Fibroblast of lung (primary cell): Measurements from ENCODE around the gene SLC25A36. TPM values are rescaled to one million over a fixed set of nuclear protein-coding genes. Genes with fewer than 3 reads are reported as not detected.
A peak's percentile ranks its signal among the peaks of the same experiment; 100 is the strongest.

Experiments used
- DNase-seq, 2 donors: peaks; one replicate each; pipeline versions ENCODE4 v3.0.0 to v3.0.0-alpha.2; 2010; ENCODE audit warnings: low read depth in 2 of 2
- H2AFZ ChIP-seq: 2 replicates; pipeline ENCODE4 v1.5.1; 2012; ENCODE audit warnings: low read length, control low read depth, inconsistent platforms
- H3K27ac ChIP-seq: 2 replicates; pipeline ENCODE4 v1.5.1; 2011; ENCODE audit warnings: low read length, control low read depth; ENCODE audit not compliant: insufficient read depth
- H3K27me3 ChIP-seq: 2 replicates; pipeline ENCODE4 v1.5.1; 2011; ENCODE audit warnings: mild to moderate bottlenecking, low read length; ENCODE audit not compliant: control insufficient read depth, insufficient read depth
- H3K36me3 ChIP-seq: 2 replicates; pipeline ENCODE4 v1.5.1; 2011; ENCODE audit warnings: low read length; ENCODE audit not compliant: control insufficient read depth, insufficient read depth
- H3K4me1 ChIP-seq: 2 replicates; pipeline ENCODE4 v1.5.1; 2011; ENCODE audit warnings: low read length; ENCODE audit not compliant: control insufficient read depth, insufficient read depth; ENCODE audit errors: extremely low read depth
- H3K4me2 ChIP-seq: 2 replicates; pipeline ENCODE4 v1.5.1; 2011; ENCODE audit warnings: low read length, control low read depth; ENCODE audit not compliant: insufficient read depth; ENCODE audit errors: extremely low read depth
- H3K4me3 ChIP-seq, 4 experiments: fragments of 200-600 bp in 1 of 4; sonication (generic) in 1 of 4; replicated peaks in 1 of 4; 2 replicates each; pipeline ENCODE4 v1.5.1; 2011 to 2016; ENCODE audit warnings: low read length in 4 of 4, low read depth in 3 of 4, mild to moderate bottlenecking in 3 of 4, control low read depth in 2 of 4, inconsistent platforms in 1 of 4, mixed read lengths in 1 of 4; ENCODE audit not compliant: insufficient read depth in 1 of 4; ENCODE audit errors: control extremely low read depth in 1 of 4
- H3K79me2 ChIP-seq: 2 replicates; pipeline ENCODE4 v1.5.1; 2012; ENCODE audit warnings: mild to moderate bottlenecking, low read length, inconsistent platforms; ENCODE audit not compliant: control insufficient read depth, insufficient read depth
- H3K9ac ChIP-seq: 2 replicates; pipeline ENCODE4 v1.5.1; 2011; ENCODE audit warnings: mild to moderate bottlenecking, low read length, control low read depth; ENCODE audit not compliant: insufficient read depth
- H3K9me3 ChIP-seq: 2 replicates; pipeline ENCODE4 v1.5.1; 2012; ENCODE audit warnings: low read depth, low read length; ENCODE audit not compliant: control insufficient read depth, insufficient read depth
- H4K20me1 ChIP-seq: 2 replicates; pipeline ENCODE4 v1.5.1; 2011; ENCODE audit warnings: low read length; ENCODE audit not compliant: control insufficient read depth, insufficient read depth; ENCODE audit errors: extremely low read depth
- EZH2 ChIP-seq: IDR thresholded peaks from 2 replicates; pipeline ENCODE4 v1.5.1; 2012; ENCODE audit warnings: low read length, control low read depth, mild to moderate bottlenecking; ENCODE audit errors: missing control alignments
- polyA plus RNA-seq, 2 donors: library from polyadenylated mRNA; depleted of rRNA in 1 of 2; stranded (reverse) in 1 of 2; unstranded in 1 of 2; fragments of >200 nt; gene quantifications; 2 replicates each; pipeline ENCODE4 v1.2.1, GENCODE V29; 2011 to 2012; ENCODE audit warnings: missing spikeins in 1 of 2
- total RNA-seq: library from RNA; depleted of rRNA; stranded (reverse); fragments of >200 nt; gene quantifications from 2 replicates; pipeline ENCODE4 v1.2.1, GENCODE V29; 2014
- TF ChIP-seq, protein P1 (sequence below), 2 donors: IDR thresholded peaks in 1 of 2; conservative IDR thresholded peaks in 1 of 2; 1 replicate in 1 of 2; 2 replicates in 1 of 2; pipeline ENCODE4 v1.5.1; 2011 to 2012; ENCODE audit warnings: low read length in 2 of 2, control low read depth in 1 of 2, inconsistent platforms in 1 of 2, low read depth in 1 of 2, mild to moderate bottlenecking in 1 of 2

The SLC25A36 gene
- total and polyA plus RNA-seq, 2 donors (not counting 1 experiment from before 2014, with no cell fraction given) = 53.6 to 78.6 TPM

DNA sequence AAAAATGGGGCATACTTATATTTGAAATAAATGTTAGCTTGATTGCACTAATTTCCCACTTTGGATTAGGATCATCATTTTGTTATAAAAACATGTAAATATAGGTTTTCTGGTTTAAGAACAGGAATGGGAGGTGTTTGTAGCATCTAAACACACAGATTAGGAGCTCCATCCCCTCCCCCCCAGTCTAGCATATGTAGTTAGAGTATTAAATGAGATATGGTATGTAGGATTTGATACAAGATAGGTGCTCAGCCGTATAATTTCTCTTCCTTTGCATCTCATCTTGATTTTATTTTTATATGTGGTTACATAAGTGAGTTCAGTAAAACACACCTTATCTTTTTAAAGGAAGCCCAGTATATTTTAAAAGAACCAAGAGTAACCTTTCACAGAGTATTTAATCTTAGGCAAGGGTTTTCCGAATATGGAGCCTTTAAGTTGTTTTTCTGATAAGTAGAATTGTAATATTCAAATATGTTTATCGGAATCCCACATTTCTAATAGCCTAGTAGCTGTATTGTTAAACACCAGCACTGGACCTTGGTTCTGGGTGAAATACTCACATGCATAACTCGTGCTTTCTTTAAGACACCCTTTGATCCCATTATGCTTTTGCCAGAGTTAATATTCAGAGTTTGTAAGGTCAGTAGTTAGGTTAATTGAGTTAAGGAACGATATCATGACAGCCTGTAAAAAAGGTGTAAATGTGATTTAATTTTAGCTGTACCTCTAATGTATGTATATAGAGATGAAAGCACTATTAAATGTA is 2.3 kb downstream of the SLC25A36 start:
- H3K9ac ChIP-seq = no peak overlapping the region

DNA sequence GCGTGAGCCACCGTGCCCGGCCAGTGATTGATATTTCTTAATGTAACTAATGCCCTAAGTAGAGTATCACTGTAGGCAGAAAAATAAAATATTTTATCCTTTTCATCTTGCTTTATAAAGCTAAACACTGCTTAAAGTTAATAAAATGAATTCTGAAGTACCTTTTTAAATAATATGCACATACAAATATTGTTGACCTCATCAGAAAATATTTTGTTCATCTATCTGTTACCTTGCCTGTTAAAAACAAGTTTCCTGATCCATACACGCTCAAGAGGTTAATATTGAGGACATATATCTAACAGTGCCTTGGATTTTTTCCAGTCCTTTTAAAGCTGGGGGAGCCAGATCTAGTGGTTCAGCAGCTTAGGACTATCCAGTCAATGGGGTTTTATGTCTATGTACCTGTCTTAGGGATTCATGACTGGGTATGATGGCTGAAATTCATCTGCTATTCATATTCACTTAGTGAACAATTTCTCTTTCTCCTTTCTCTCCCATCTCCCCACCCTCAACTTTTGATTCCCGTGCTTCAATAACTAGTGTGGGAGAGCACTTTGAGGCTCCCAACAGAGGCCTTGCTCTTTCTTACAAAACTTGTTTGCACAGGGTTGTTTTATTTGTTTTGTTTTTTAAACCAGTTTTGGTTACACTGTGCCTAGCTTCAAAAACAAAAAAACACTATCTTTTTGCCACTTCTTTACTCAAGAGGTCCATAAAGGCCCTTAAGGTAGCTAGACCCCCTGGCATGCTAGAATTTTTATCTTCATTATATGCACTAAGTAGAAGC is 7.0 kb downstream of the SLC25A36 start:
- Histone ChIP-seq H4K20me1 (no peaks in the 10 kb centered on the region), H3K27me3 (no peaks in the 10 kb centered on the region), H3K36me3 (no peaks in the 10 kb centered on the region), H3K4me2 (no peak overlapping the region), H3K9ac (no peak overlapping the region), H3K4me1 (no peaks in the 10 kb centered on the region), H3K9me3 (no peaks in the 10 kb centered on the region), H3K79me2 (peaks cover 72% of the 10 kb centered on the region), H3K27ac (no peak overlapping the region), H3K4me3 (no peak overlapping the region), H2AFZ (no peak overlapping the region)
- no peak for DNase-seq
- TF ChIP-seq, protein P1, sequence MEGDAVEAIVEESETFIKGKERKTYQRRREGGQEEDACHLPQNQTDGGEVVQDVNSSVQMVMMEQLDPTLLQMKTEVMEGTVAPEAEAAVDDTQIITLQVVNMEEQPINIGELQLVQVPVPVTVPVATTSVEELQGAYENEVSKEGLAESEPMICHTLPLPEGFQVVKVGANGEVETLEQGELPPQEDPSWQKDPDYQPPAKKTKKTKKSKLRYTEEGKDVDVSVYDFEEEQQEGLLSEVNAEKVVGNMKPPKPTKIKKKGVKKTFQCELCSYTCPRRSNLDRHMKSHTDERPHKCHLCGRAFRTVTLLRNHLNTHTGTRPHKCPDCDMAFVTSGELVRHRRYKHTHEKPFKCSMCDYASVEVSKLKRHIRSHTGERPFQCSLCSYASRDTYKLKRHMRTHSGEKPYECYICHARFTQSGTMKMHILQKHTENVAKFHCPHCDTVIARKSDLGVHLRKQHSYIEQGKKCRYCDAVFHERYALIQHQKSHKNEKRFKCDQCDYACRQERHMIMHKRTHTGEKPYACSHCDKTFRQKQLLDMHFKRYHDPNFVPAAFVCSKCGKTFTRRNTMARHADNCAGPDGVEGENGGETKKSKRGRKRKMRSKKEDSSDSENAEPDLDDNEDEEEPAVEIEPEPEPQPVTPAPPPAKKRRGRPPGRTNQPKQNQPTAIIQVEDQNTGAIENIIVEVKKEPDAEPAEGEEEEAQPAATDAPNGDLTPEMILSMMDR (conservative IDR thresholded peaks at IDR 0.05 in 1 of 2, IDR thresholded peaks at IDR 0.05 in 1 of 2; ENCODE audit: low read depth in 1 of 2, low read length in 2 of 2) = no peak
- TF ChIP-seq EZH2 = no peak

More for the DNA sequence above, 2.3 kb downstream of the SLC25A36 start:
- Histone ChIP-seq H3K4me1 (no peaks in the 10 kb centered on the region), H3K4me3 (peak overlapping the region; percentile 13 to 98 (median 70)), H4K20me1 (no peaks in the 10 kb centered on the region), H3K79me2 (peaks cover 57% of the 10 kb centered on the region), H3K4me2 (peak overlapping the region; percentile 94), H3K27me3 (no peaks in the 10 kb centered on the region), H2AFZ (no peak overlapping the region), H3K27ac (no peak overlapping the region), H3K9me3 (no peaks in the 10 kb centered on the region), H3K36me3 (no peaks in the 10 kb centered on the region)
- DNase-seq = no peak
- TF ChIP-seq EZH2 = no peak
- TF ChIP-seq, protein P1 (conservative IDR thresholded peaks at IDR 0.05 in 1 of 2, IDR thresholded peaks at IDR 0.05 in 1 of 2; ENCODE audit: low read depth in 1 of 2, low read length in 2 of 2) = no peak

DNA sequence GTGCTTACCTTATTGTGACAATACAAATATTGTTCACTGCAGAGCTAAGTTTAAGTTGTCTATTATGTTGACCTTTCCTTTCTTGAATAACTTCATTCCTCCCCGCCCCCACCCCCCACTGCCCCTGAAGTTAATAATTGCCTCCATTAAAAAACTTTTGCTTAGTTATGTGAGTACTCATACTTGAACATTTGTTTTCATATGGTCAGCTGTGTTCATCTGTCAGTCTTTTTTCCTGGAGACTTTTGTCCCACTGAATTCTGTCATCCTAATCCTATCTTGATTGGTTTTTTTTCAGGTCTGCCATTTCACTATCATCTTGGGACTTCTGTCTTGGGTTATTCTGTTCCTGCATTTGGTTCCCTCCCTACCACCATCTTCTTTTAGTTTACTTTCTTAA is 8.5 kb downstream of the SLC25A36 start:
- Histone ChIP-seq H3K4me1 (no peaks in the 10 kb centered on the region), H3K79me2 (peaks cover 66% of the 10 kb centered on the region), H3K27me3 (no peaks in the 10 kb centered on the region), H3K9me3 (no peaks in the 10 kb centered on the region), H3K4me3 (no peak overlapping the region), H4K20me1 (no peaks in the 10 kb centered on the region), H3K4me2 (no peak overlapping the region), H2AFZ (no peak overlapping the region), H3K36me3 (no peaks in the 10 kb centered on the region), H3K27ac (no peak overlapping the region), H3K9ac (no peak overlapping the region)
- TF ChIP-seq EZH2 = no peak
- TF ChIP-seq, protein P1 (conservative IDR thresholded peaks at IDR 0.05 in 1 of 2, IDR thresholded peaks at IDR 0.05 in 1 of 2; ENCODE audit: low read depth in 1 of 2, low read length in 2 of 2) = no peak
- DNase-seq = no peak
